Naive B cell (primary cell): ENCODE measurements around the gene GNG4. TPM values are rescaled to one million over a fixed set of nuclear protein-coding genes. Genes with fewer than 3 reads are reported as not detected.
"Not testable (repeated sequence)": the region's sequence is repeated elsewhere in the genome, so short reads cannot be mapped to it uniquely, and the experiment has no call there.

Experiments
- ATAC-seq, 2 donors: fragments of 150-1000 bp; cut with Tn5 transposase; 2 replicates each; pipeline ENCODE4 v1.10.0; 2021; ENCODE audit warnings: low read depth in 2 of 2, mild to moderate bottlenecking in 2 of 2, moderate library complexity in 2 of 2
- DNase-seq: peaks from one replicate; pipeline ENCODE4 v3.0.0; 2022
- H3K27ac Mint-ChIP-seq, 6 donors: one replicate each; pipeline ENCODE4 v1.8.0; 2020 to 2022; ENCODE audit warnings: mild to moderate bottlenecking in 6 of 6, mixed read lengths in 6 of 6, moderate library complexity in 5 of 6, inconsistent platforms in 2 of 6
- H3K27me3 Mint-ChIP-seq, 3 donors: one replicate each; pipeline ENCODE4 v1.8.0; 2021 to 2022; ENCODE audit warnings: mixed read lengths in 3 of 3, mild to moderate bottlenecking in 1 of 3
- H3K36me3 Mint-ChIP-seq, 2 donors: one replicate each; pipeline ENCODE4 v1.8.0; 2020 to 2022; ENCODE audit warnings: mixed read lengths in 2 of 2, inconsistent platforms in 1 of 2, mild to moderate bottlenecking in 1 of 2
- H3K4me1 Mint-ChIP-seq, 3 donors: one replicate each; pipeline ENCODE4 v1.8.0; 2020 to 2022; ENCODE audit warnings: mixed read lengths in 3 of 3, inconsistent platforms in 1 of 3, mild to moderate bottlenecking in 1 of 3, moderate library complexity in 1 of 3
- H3K4me3 Mint-ChIP-seq, 8 donors: one replicate each; pipeline ENCODE4 v1.8.0; 2020 to 2022; ENCODE audit warnings: mild to moderate bottlenecking in 8 of 8, mixed read lengths in 8 of 8, moderate library complexity in 8 of 8, inconsistent platforms in 2 of 8
- H3K9me3 Mint-ChIP-seq, 7 donors: one replicate each; pipeline ENCODE4 v1.8.0; 2020 to 2022; ENCODE audit warnings: mixed read lengths in 7 of 7, mild to moderate bottlenecking in 5 of 7, inconsistent platforms in 2 of 7, moderate library complexity in 1 of 7
- polyA plus RNA-seq, 6 donors: library from polyadenylated mRNA; unstranded; fragments of 300-500 nt; fragmentation: Illumina TruSeq; gene quantifications; one replicate each; pipeline ENCODE4 v1.2.3, GENCODE V29; 2021; ENCODE audit warnings: low read depth in 6 of 6

GNG4 gene
- polyA plus RNA-seq, 6 donors from 2014 or later: not detected

DNA sequence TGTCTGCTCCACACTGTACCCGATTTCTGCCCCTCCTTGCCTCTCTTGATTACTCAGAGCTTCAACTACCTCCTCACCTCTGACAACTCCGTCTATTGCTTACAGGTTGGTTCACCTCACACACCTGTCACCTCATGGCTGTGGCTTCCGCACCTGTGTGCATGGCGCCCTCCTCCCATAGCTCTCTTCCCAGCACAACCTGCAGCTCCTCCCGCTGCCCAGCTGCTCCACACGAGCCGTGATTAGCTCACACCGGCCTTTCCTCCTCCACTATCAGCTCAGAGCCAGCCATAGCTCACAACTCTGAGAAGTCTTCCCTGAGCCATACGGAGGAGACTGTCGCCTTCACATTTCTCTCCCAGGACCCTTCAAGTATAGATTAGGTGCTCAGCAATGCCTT is 67.5 kb downstream of the GNG4 start:
- ATAC-seq (no peak), DNase-seq (no peak)
- H3K27me3 Mint-ChIP-seq: peaks cover 35 to 41% (median 35%) of the 10 kb centered on the region in 3 donors
- H3K36me3 Mint-ChIP-seq: peaks cover 0 to 18% of the 10 kb centered on the region in 2 donors
- H3K9me3 Mint-ChIP-seq: peaks cover 0 to 20% (median 6%) of the 10 kb centered on the region in 7 donors
- peak overlapping the region in 2 of 6 donors; percentile 11 to 18 for H3K27ac Mint-ChIP-seq
- H3K4me3 Mint-ChIP-seq: no peak overlapping the region
- H3K4me1 Mint-ChIP-seq: no peaks in the 10 kb centered on the region

DNA sequence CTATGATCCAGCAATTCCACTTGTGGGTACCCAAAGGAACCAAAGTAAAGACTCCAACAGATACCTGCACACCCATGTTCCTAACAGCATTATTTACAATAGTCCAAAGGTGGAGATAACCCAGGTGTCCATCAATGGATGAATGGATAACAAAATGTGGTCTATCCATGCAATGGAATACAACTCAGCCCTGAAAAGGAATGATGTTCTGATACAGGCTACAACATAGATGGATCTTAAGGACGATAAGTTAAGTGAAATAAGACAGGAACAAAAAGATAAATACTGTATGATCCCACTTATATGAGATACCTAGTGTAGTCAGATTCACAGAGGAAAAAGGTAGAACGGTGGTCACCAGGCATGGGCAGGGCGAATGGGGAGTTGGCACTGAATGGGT is 69.7 kb downstream of the GNG4 start:
- H3K27me3 Mint-ChIP-seq: peaks cover 22 to 26% (median 25%) of the 10 kb centered on the region in 3 donors
- no peak overlapping the region for H3K4me3 Mint-ChIP-seq
- no peak overlapping the region for H3K27ac Mint-ChIP-seq
- ATAC-seq (no peak), DNase-seq (no peak)
- H3K9me3 Mint-ChIP-seq: peaks cover 0 to 10% (median 5%) of the 10 kb centered on the region in 7 donors
- H3K4me1 Mint-ChIP-seq: no peaks in the 10 kb centered on the region
- H3K36me3 Mint-ChIP-seq: peaks cover 0 to 6% of the 10 kb centered on the region in 2 donors

DNA sequence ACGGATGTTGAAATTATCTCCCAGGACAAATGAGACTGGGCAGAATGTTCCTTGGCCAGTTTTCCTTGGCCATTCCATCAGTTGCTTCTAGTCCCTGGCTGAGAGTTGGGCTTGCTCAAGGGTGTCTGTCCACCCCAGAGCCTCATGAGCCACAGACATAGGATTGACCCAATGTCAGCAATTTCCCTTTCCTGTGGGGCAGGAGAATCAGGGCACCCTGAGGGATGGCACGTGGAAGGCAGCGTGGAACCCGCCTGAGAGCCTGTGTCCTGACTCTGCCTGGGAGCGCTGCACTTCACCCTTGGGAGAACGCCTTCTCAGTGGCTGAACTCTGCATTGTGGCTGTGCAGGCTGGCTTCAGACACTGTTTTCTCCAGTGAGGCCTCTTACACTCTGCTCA is 74.0 kb downstream of the GNG4 start:
- Mint-ChIP-seq H3K27me3 (peaks cover 0 to 16% (median 14%) of the 10 kb centered on the region in 3 donors), H3K27ac (no peak overlapping the region), H3K36me3 (no peaks in the 10 kb centered on the region), H3K4me1 (no peaks in the 10 kb centered on the region), H3K4me3 (no peak overlapping the region), H3K9me3 (peaks cover 0 to 7% (median 3%) of the 10 kb centered on the region in 7 donors)
- DNase-seq (no peak), ATAC-seq (no peak)

DNA sequence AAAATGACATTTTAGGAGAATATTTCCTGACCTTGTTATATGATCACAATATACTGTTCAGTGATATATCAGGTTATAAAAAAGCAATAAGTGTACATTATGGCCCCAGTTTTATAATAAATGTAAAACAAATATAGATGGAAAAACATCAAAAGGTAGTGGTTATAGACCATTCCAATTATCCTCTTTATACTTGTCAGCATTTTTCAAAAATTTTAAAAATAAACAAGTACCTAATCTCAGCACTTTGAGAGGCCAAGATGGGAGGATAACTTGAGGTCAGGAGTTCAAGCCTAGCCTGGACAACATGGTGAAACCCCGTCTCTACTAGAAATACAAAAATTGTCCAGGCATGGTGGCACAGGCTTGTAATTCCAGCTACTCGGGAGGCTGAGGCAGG is 75.7 kb downstream of the GNG4 start:
- DNase-seq (no peak), ATAC-seq (no peak)
- Mint-ChIP-seq H3K9me3 (peaks cover 0 to 3% (median 0%) of the 10 kb centered on the region in 7 donors), H3K27me3 (peaks cover 0 to 16% (median 14%) of the 10 kb centered on the region in 3 donors), H3K36me3 (no peaks in the 10 kb centered on the region), H3K4me3 (no peak overlapping the region), H3K4me1 (no peaks in the 10 kb centered on the region), H3K27ac (no peak overlapping the region)

- not testable (repeated sequence) for DNase-seq, H3K9me3 Mint-ChIP-seq, H3K4me3 Mint-ChIP-seq, H3K36me3 Mint-ChIP-seq, ATAC-seq, H3K27ac Mint-ChIP-seq, H3K4me1 Mint-ChIP-seq
- H3K27me3 Mint-ChIP-seq: peaks cover 0 to 16% (median 12%) of the 10 kb centered on the region in 3 donors
These were observed 76.6 kb downstream of the GNG4 start for GRCh38 chr1:235572971-235573370.

DNA sequence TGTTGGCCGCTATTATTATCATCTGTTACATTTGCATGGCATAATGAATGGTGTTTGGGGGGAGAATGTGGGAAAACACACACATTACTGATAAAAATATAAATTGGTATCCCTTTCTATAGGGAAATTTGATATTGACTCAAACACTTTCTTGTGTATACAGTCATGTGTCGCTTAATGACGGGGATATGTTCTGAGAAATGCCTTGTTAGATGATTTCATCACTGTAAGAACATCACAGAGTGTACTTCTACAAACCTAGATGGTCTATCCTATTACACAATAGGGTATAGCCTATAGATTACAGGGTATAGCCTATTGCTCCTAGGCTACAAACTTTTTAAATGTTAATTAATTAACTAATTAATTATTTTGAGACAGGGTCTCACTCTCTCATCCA is 78.1 kb downstream of the GNG4 start:
- ATAC-seq: no peak
- Mint-ChIP-seq H3K27me3 (peaks cover 0 to 11% (median 0%) of the 10 kb centered on the region in 3 donors), H3K4me1 (peaks cover 0 to 6% (median 3%) of the 10 kb centered on the region in 3 donors), H3K4me3 (no peak overlapping the region), H3K27ac (no peak overlapping the region), H3K9me3 (no peaks in the 10 kb centered on the region), H3K36me3 (no peaks in the 10 kb centered on the region)
- DNase-seq: no peak

DNA sequence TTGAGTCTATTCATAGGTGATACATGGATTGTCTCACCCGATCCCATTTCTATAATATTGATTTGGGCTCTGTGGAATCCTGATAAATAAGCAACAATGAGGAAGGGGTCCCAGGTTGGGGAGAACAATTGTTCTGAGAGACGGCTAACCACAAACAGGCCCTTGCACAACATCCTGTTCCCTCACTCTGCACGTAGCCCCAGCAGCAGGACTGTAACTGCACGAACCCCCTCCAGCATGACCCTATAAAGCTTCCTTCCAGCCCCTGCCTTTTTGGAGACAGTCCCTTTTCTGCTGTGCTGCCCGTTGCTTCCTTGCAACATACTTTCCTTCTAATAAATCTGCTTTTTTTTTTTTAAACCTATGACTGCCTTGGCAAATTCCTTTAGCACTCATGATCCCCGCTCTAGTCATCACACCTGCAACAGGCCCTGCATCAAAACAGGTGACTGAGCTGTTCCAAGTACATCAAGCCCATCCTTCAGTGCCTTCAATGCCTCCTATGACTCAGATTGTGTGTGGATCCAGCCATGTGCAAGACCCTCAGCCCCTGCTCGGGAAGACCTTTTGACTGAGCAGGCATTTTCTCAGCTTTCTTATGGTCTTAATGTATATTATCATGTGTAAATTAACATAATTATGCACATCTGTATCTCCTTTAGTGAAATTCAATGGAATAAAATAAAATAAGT is 81.6 kb downstream of the GNG4 start:
- DNase-seq (no peak), ATAC-seq (no peak)
- H3K9me3 Mint-ChIP-seq: no peaks in the 10 kb centered on the region
- no peaks in the 10 kb centered on the region for H3K36me3 Mint-ChIP-seq
- H3K4me1 Mint-ChIP-seq: peaks cover 0 to 6% (median 3%) of the 10 kb centered on the region in 3 donors
- peaks cover 0 to 5% (median 0%) of the 10 kb centered on the region in 3 donors for H3K27me3 Mint-ChIP-seq
- H3K27ac Mint-ChIP-seq: peak overlapping the region in 3 of 6 donors; percentile 83 to 88 (median 85)
- H3K4me3 Mint-ChIP-seq: no peak overlapping the region

DNA sequence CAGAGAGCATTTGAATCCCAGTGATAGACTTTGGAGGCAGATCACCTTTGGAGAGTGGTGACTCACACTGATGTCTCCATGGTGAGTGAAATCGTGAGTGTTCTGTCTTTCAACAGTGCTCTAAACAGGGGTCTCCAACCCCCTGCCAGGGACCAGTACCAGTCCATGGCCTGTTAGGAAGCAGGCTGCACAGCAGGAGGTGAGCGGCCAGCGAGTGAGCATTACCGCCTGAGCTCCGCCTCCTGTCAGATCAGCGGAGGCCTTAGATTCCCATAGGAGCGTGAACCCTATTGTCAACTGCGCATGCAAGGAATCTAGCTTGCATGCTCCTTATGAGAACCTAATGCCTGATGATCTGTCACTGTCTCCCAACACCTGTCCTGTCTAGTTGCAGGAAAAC is 83.5 kb downstream of the GNG4 start:
- ATAC-seq (no peak), DNase-seq (no peak)
- Mint-ChIP-seq H3K27ac (no peak overlapping the region), H3K9me3 (no peaks in the 10 kb centered on the region), H3K4me3 (no peak overlapping the region), H3K27me3 (peaks cover 0 to 5% (median 0%) of the 10 kb centered on the region in 3 donors), H3K36me3 (no peaks in the 10 kb centered on the region), H3K4me1 (peaks cover 0 to 6% (median 3%) of the 10 kb centered on the region in 3 donors)

- DNase-seq (no peak), ATAC-seq (no peak)
- no peaks in the 10 kb centered on the region for H3K9me3 Mint-ChIP-seq
- H3K4me1 Mint-ChIP-seq: peaks cover 0 to 6% (median 3%) of the 10 kb centered on the region in 3 donors
- H3K4me3 Mint-ChIP-seq: no peak overlapping the region
- peaks cover 0 to 5% (median 0%) of the 10 kb centered on the region in 3 donors for H3K27me3 Mint-ChIP-seq
- H3K36me3 Mint-ChIP-seq: no peaks in the 10 kb centered on the region
- no peak overlapping the region for H3K27ac Mint-ChIP-seq
These were observed 86.0 kb downstream of the GNG4 start for GRCh38 chr1:235563513-235564061.

DNA sequence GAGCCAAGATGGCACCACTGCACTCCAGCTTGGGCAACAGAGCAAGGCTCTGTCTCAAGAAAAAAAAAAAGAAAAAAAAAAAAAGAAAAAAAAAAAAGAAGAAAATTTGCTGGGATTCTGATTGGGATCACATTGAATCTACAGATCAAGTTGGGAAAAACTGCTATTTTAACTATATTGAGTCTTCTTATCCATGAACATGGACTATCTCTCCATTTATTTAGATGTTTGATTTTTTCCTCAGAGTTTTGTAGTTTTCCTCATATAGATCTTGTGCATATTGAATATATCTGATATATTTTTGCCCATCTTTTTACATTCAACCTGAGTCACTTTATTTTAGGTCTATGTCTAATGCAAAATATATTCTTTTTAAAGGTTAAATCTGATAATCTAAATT is 87.0 kb downstream of the GNG4 start:
- Mint-ChIP-seq H3K4me1 (no peaks in the 10 kb centered on the region), H3K36me3 (no peaks in the 10 kb centered on the region), H3K27me3 (peaks cover 0 to 5% (median 0%) of the 10 kb centered on the region in 3 donors), H3K27ac (no peak overlapping the region), H3K9me3 (no peaks in the 10 kb centered on the region), H3K4me3 (no peak overlapping the region)
- no peak for ATAC-seq
- no peak for DNase-seq

DNA sequence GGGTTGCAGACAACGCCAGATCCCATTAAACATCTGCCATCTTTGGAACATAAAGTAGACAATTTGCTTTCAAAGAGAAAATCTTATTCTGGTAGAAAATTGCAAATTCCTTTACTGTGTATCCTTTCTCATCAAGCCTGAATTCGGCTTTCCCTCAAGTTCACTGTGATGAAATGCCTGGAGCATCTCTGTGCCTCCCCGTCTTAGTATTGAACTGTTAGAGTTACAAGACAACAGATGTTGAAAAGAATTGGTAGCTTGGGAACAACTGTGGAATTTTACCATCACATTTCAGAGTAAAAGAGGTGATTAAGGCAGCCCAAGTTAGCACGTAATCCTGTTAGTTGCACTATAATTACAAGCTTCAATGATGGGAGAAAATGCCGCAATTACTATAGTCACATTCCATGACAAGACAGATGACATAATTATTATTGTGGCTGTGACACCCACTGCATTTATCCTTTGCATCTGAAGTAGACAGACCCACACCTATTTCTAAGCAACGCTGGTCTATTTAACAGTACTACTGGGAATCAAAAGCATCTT is 90.9 kb downstream of the GNG4 start:
- Mint-ChIP-seq H3K4me3 (no peak overlapping the region), H3K27me3 (no peaks in the 10 kb centered on the region), H3K9me3 (no peaks in the 10 kb centered on the region), H3K36me3 (no peaks in the 10 kb centered on the region), H3K4me1 (no peaks in the 10 kb centered on the region), H3K27ac (no peak overlapping the region)
- no peak for ATAC-seq
- no peak for DNase-seq

DNA sequence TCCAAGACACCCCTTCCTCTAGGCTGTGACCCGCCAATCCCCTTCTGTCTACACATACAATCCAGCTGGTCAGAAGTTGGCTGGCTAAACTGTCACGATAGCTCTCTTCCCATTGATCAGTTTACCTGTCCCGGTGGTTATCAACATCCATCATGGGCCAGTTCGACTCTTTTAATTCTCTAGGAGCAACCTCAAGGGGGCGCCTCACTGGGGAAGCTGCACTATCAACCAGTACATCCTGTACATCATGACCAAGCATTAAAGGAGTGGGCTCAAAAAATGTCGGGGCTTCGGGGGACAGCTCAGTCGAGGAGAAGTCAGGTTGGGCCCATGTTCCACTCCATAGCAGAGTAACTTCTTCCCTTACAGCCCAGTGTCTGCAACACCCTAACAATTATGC is 92.1 kb downstream of the GNG4 start:
- H3K27ac Mint-ChIP-seq: no peak overlapping the region
- no peaks in the 10 kb centered on the region for H3K4me1 Mint-ChIP-seq
- H3K9me3 Mint-ChIP-seq: no peaks in the 10 kb centered on the region
- peak overlapping the region in 1 of 8 donors; percentile 22 for H3K4me3 Mint-ChIP-seq
- ATAC-seq: no peak
- no peaks in the 10 kb centered on the region for H3K27me3 Mint-ChIP-seq
- no peak for DNase-seq
- H3K36me3 Mint-ChIP-seq: no peaks in the 10 kb centered on the region

GRCh38 chr1:235556807-235557206 is 92.8 kb downstream of the GNG4 start:
- H3K9me3 Mint-ChIP-seq: no peaks in the 10 kb centered on the region
- H3K4me1 Mint-ChIP-seq: no peaks in the 10 kb centered on the region
- no peaks in the 10 kb centered on the region for H3K27me3 Mint-ChIP-seq
- no peaks in the 10 kb centered on the region for H3K36me3 Mint-ChIP-seq
- DNase-seq (no peak), ATAC-seq (no peak)
- no peak overlapping the region for H3K27ac Mint-ChIP-seq
- no peak overlapping the region for H3K4me3 Mint-ChIP-seq

DNA sequence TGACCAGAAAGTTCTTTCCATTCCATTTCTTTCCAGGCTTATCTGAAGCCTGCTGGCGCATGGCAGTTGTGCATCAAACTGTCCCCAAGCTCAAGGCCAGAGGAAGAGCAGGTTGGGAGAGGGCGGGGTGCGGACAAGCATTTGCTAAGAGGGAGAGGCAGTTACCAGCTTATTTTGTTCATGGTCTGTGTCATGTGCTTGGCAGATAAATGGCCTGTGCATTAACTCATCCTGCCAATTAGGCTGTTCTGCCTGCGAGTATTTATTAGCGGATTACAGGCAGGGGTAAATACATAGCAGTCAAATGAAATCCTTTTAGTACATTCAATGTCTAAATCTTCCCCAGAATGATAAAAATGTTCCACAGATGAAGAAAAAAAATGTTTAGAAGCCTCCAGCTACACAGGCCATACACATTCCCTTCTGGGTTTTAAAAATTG is 96.5 kb downstream of the GNG4 start:
- no peak overlapping the region for H3K27ac Mint-ChIP-seq
- no peak for DNase-seq
- no peaks in the 10 kb centered on the region for H3K9me3 Mint-ChIP-seq
- H3K4me1 Mint-ChIP-seq: no peaks in the 10 kb centered on the region
- no peak overlapping the region for H3K4me3 Mint-ChIP-seq
- no peaks in the 10 kb centered on the region for H3K36me3 Mint-ChIP-seq
- no peak for ATAC-seq
- peaks cover 1 to 9% (median 4%) of the 10 kb centered on the region in 3 donors for H3K27me3 Mint-ChIP-seq
